ENCODE results near the gene POLR3E. TPM values are rescaled to one million over a fixed set of nuclear protein-coding genes. Genes with fewer than 3 reads are reported as not detected.

The POLR3E gene
- total RNA-seq, 1 experiment from 2014 or later: 70.8 TPM

DNA sequence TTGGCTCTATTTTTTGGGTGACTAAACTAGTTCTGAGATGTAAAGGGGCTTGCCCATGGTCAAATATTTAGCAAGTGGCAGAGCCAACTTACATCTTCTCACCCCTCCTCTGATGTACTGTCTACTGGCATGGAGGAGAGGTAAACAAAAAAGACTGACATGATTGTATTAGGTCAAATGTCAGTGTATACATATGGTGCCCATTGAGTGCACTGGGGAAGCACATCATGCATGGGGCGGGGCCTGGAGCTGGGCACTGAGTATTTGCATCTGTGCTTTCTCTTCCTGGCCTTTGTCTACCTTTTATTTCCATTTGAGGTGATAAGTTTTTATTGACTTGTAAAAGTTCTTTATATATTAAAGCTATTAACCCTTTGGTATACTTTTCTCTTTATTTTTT lies 22.3 kb upstream of the POLR3E start:
- no peaks in the 10 kb centered on the region; the same call in 1 of the 2 replicates for H3K36me3 ChIP-seq (ENCODE audit: control insufficient read depth, insufficient read depth, low read length)
- POLR2A ChIA-PET: no interaction called here
- Mint-ChIP-seq H3K9me3 (ENCODE audit: unreplicated experiment) (no peaks in the 10 kb centered on the region), H3K27me3 (ENCODE audit: insufficient read depth, unreplicated experiment) (no peaks in the 10 kb centered on the region), H3K4me1 (ENCODE audit: low read depth, unreplicated experiment) (no peaks in the 10 kb centered on the region), H3K27ac (ENCODE audit: unreplicated experiment) (no peak overlapping the region), H3K36me3 (ENCODE audit: insufficient read depth, unreplicated experiment) (peaks cover 2% of the 10 kb centered on the region), H3K4me3 (ENCODE audit: unreplicated experiment) (no peak overlapping the region)
- DNase-seq: no peak
- TF ChIP-seq, protein P1, sequence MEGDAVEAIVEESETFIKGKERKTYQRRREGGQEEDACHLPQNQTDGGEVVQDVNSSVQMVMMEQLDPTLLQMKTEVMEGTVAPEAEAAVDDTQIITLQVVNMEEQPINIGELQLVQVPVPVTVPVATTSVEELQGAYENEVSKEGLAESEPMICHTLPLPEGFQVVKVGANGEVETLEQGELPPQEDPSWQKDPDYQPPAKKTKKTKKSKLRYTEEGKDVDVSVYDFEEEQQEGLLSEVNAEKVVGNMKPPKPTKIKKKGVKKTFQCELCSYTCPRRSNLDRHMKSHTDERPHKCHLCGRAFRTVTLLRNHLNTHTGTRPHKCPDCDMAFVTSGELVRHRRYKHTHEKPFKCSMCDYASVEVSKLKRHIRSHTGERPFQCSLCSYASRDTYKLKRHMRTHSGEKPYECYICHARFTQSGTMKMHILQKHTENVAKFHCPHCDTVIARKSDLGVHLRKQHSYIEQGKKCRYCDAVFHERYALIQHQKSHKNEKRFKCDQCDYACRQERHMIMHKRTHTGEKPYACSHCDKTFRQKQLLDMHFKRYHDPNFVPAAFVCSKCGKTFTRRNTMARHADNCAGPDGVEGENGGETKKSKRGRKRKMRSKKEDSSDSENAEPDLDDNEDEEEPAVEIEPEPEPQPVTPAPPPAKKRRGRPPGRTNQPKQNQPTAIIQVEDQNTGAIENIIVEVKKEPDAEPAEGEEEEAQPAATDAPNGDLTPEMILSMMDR (IDR thresholded peaks at IDR 0.05; ENCODE audit: insufficient read depth in 1 of 2, low read depth in 1 of 2, low read length in 1 of 2, severe bottlenecking in 1 of 2, unreplicated experiment in 1 of 2): no peak
- no peaks in the 10 kb centered on the region for H3K27me3 ChIP-seq (replicated peaks; ENCODE audit: control insufficient read depth, insufficient read depth, low read length)
- no peaks in the 10 kb centered on the region for H3K4me1 ChIP-seq
- no peak overlapping the region for H3K4me3 ChIP-seq (ENCODE audit: low read depth, low read length)
- CTCF ChIA-PET: interaction anchor here (0.6 kb wide), 1 partner anchor 39 kb away, joined by 3 read pairs; no protein-coding TSS in a partner anchor
- intact Hi-C loops (cut with micrococcal nuclease; ENCODE audit: unreplicated experiment): no loop called here
- no TSS peak for BruUV-seq (replicated peaks)
- no peaks in the 10 kb centered on the region for H3K9me3 ChIP-seq

DNA sequence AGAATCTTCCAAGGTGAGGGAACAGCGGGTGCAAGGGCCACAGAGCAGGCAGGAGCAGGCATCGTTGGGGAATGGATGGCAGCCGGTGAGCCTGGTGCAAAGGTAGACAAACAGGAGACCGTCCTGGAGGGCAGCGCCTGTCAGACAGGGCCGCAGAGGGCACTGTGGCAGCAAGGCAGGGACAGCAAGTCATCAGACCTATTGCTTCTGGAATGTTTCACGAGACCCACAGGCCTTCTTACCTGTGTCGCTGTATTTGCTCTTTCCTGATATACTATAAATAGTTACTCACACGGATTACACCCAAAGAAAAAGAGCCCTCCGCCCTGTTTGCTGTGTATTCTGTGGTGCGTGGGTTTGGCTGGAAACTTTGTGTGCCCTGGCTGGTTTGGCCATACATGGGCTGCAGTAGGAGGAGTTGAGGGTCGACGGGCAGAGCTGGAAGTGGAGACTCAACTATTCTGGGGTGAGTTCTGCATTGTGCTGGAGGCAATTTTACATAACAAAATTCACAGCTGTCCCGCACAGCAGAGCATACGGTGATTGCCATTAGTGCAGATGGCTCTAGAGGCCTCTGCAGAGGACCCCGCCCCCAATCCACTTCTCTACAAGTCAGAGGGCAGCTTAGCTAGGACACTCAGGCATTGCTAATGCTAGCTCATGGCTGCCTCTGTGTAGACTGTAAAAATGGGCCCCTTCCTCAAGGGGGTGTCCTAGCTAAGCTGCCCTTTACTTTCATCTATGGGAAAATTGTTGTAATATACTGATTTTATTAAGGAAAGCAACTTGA lies 18.6 kb upstream of the POLR3E start:
- ChIA-PET CTCF (interaction anchor here (0.6 to 1.7 kb wide), 3 partner anchors 22 to 1376 kb away, joined by 3 to 4 read pairs (median 4); no protein-coding TSS in a partner anchor), POLR2A (no interaction called here)
- intact Hi-C loops (cut with micrococcal nuclease; ENCODE audit: unreplicated experiment): no loop called here

DNA sequence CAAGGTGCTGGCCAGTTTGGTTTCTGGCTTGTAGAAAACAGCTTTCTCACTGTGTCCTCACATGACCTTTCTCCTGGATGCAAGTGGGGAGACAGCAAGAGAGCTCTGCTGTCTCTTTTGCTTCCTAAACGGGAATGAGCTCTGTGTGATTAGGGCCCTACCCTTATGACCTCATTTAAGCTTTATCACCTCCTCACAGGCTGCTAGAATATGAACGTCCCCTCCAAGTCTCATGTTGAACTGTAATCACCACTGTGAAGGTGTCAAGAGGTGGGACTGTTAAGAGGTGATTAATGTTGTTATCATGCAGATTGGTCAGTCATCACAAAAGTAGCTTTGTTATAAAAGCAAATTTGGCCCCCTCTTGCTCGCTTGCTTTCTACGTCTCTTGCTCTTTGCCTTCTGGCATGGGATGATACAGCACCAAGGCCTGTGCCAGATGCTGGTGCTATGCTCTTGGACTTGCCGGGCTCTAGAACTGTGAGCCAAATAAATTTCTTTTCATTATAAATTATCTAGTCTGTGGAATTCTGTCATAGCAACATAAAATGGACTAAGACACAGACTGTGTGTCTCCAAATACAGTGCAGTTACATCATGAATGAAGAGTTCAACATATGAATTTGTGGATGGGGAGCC lies 14.8 kb upstream of the POLR3E start:
- Histone ChIP-seq H3K27me3 (replicated peaks; ENCODE audit: control insufficient read depth, insufficient read depth, low read length) (no peaks in the 10 kb centered on the region), H3K9me3 (no peaks in the 10 kb centered on the region), H3K4me1 (no peaks in the 10 kb centered on the region), H3K36me3 (ENCODE audit: control insufficient read depth, insufficient read depth, low read length) (peaks cover 1% of the 10 kb centered on the region; the same call in 1 of the 2 replicates), H3K4me3 (ENCODE audit: low read depth, low read length) (no peak overlapping the region)
- Mint-ChIP-seq H3K4me1 (ENCODE audit: low read depth, unreplicated experiment) (no peaks in the 10 kb centered on the region), H3K27me3 (ENCODE audit: insufficient read depth, unreplicated experiment) (no peaks in the 10 kb centered on the region), H3K36me3 (ENCODE audit: insufficient read depth, unreplicated experiment) (peaks cover 47% of the 10 kb centered on the region), H3K9me3 (ENCODE audit: unreplicated experiment) (no peaks in the 10 kb centered on the region), H3K4me3 (ENCODE audit: unreplicated experiment) (no peak overlapping the region), H3K27ac (ENCODE audit: unreplicated experiment) (no peak overlapping the region)
- TF ChIP-seq, protein P1 (IDR thresholded peaks at IDR 0.05; ENCODE audit: insufficient read depth in 1 of 2, low read depth in 1 of 2, low read length in 1 of 2, severe bottlenecking in 1 of 2, unreplicated experiment in 1 of 2): no peak
- POLR2A ChIA-PET: no interaction called here
- no TSS peak for BruUV-seq (replicated peaks)
- intact Hi-C loops (cut with micrococcal nuclease; ENCODE audit: unreplicated experiment): no loop called here
- CTCF ChIA-PET: no interaction called here
- no peak for DNase-seq

More for the DNA sequence above, 18.6 kb upstream of the POLR3E start:
- H3K27me3 Mint-ChIP-seq (ENCODE audit: insufficient read depth, unreplicated experiment): no peaks in the 10 kb centered on the region
- no peak overlapping the region for H3K4me3 Mint-ChIP-seq (ENCODE audit: unreplicated experiment)
- H3K9me3 Mint-ChIP-seq (ENCODE audit: unreplicated experiment): no peaks in the 10 kb centered on the region
- no TSS peak for BruUV-seq (replicated peaks)
- no peaks in the 10 kb centered on the region for H3K4me1 Mint-ChIP-seq (ENCODE audit: low read depth, unreplicated experiment)
- Histone ChIP-seq H3K4me1 (no peaks in the 10 kb centered on the region), H3K27me3 (replicated peaks; ENCODE audit: control insufficient read depth, insufficient read depth, low read length) (no peaks in the 10 kb centered on the region), H3K4me3 (ENCODE audit: low read depth, low read length) (no peak overlapping the region), H3K36me3 (ENCODE audit: control insufficient read depth, insufficient read depth, low read length) (peaks cover 1% of the 10 kb centered on the region; the same call in 1 of the 2 replicates), H3K9me3 (no peaks in the 10 kb centered on the region)
- H3K36me3 Mint-ChIP-seq (ENCODE audit: insufficient read depth, unreplicated experiment): peaks cover 32% of the 10 kb centered on the region
- DNase-seq: no peak
- TF ChIP-seq, protein P1 (IDR thresholded peaks at IDR 0.05; ENCODE audit: insufficient read depth in 1 of 2, low read depth in 1 of 2, low read length in 1 of 2, severe bottlenecking in 1 of 2, unreplicated experiment in 1 of 2): no peak
- H3K27ac Mint-ChIP-seq (ENCODE audit: unreplicated experiment): no peak overlapping the region
